Kidney epithelial cell (primary cell): ENCODE results near the gene FEM1A. TPM values are rescaled to one million over a fixed set of nuclear protein-coding genes. Genes with fewer than 3 reads are reported as not detected.
"Not testable (repeated sequence)": the region's sequence is repeated elsewhere in the genome, so short reads cannot be mapped to it uniquely, and the experiment has no call there.

Source experiments
- DNase-seq: peaks from one replicate; pipeline ENCODE4 v3.0.0-alpha.2; 2010; ENCODE audit warnings: low read depth
- H3K27me3 ChIP-seq: 2 replicates; pipeline ENCODE4 v1.6.0; 2011; ENCODE audit warnings: low read length; ENCODE audit not compliant: control insufficient read depth, insufficient read depth
- H3K36me3 ChIP-seq: 2 replicates; pipeline ENCODE4 v1.5.1; 2011; ENCODE audit warnings: low read length; ENCODE audit not compliant: control insufficient read depth, insufficient read depth
- H3K4me3 ChIP-seq: 2 replicates; pipeline ENCODE4 v1.5.1; 2011; ENCODE audit warnings: low read depth, mild to moderate bottlenecking, control low read depth, low read length
- CTCF ChIP-seq: IDR thresholded peaks from 2 replicates; pipeline ENCODE4 v1.5.1; 2011; ENCODE audit warnings: mild to moderate bottlenecking, moderate library complexity, low read length, control low read depth, inconsistent platforms; ENCODE audit not compliant: insufficient read depth, poor library complexity, severe bottlenecking
- total RNA-seq: library from RNA; depleted of rRNA; stranded (reverse); fragments of >200 nt; gene quantifications from 2 replicates; pipeline ENCODE4 v1.2.3, GENCODE V29; 2015

FEM1A gene
- total RNA-seq, 1 donor from 2014 or later: 21.0 TPM

GRCh38 chr19:4794971-4795370 is 3.4 kb downstream of the FEM1A start:
- H3K36me3 ChIP-seq: no peaks in the 10 kb centered on the region
- H3K4me3 ChIP-seq: no peak overlapping the region
- no peak for DNase-seq
- no peak for TF ChIP-seq CTCF
- no peaks in the 10 kb centered on the region for H3K27me3 ChIP-seq

GRCh38 chr19:4795400-4795799 is 3.9 kb downstream of the FEM1A start:
- DNase-seq: no peak
- no peak for TF ChIP-seq CTCF
- no peaks in the 10 kb centered on the region for H3K27me3 ChIP-seq
- H3K4me3 ChIP-seq: no peak overlapping the region
- H3K36me3 ChIP-seq: no peaks in the 10 kb centered on the region

- Histone ChIP-seq H3K36me3 (no peaks in the 10 kb centered on the region), H3K27me3 (no peaks in the 10 kb centered on the region), H3K4me3 (no peak overlapping the region)
- no peak for DNase-seq
- no peak for TF ChIP-seq CTCF
These were observed 9.1 kb downstream of the FEM1A start for GRCh38 chr19:4800591-4801081.

GRCh38 chr19:4801085-4801619 is 9.6 kb downstream of the FEM1A start:
- no peaks in the 10 kb centered on the region for H3K27me3 ChIP-seq
- no peak for TF ChIP-seq CTCF
- H3K4me3 ChIP-seq: no peak overlapping the region
- no peak for DNase-seq
- H3K36me3 ChIP-seq: no peaks in the 10 kb centered on the region

GRCh38 chr19:4802711-4803110 is 11.2 kb downstream of the FEM1A start:
- no peak for TF ChIP-seq CTCF
- no peak for DNase-seq

GRCh38 chr19:4803736-4804695 is 12.5 kb downstream of the FEM1A start:
- TF ChIP-seq CTCF: peak; percentile 90
- Histone ChIP-seq H3K27me3 (no peaks in the 10 kb centered on the region), H3K36me3 (no peaks in the 10 kb centered on the region), H3K4me3 (no peak overlapping the region)
- DNase-seq: no peak

More at GRCh38 chr19:4802711-4803110, 11.2 kb downstream of the FEM1A start:
- H3K36me3 ChIP-seq: no peaks in the 10 kb centered on the region
- no peaks in the 10 kb centered on the region for H3K27me3 ChIP-seq
- H3K4me3 ChIP-seq: no peak overlapping the region

GRCh38 chr19:4805140-4805539 is 13.6 kb downstream of the FEM1A start:
- not testable (repeated sequence) for H3K36me3 ChIP-seq, H3K27me3 ChIP-seq, DNase-seq, H3K4me3 ChIP-seq
